A549 treated with ZK216348 at 1 μM for 4 hours (cell line): ENCODE data around the gene FAM131B. TPM values are rescaled to one million over a fixed set of nuclear protein-coding genes. Genes with fewer than 3 reads are reported as not detected.

ENCODE experiments used
- total RNA-seq: library from RNA; stranded (reverse); fragments of 200-300 nt; extraction: Qiagen RNA extraction; gene quantifications from 5 replicates; pipeline ENCODE4 v1.2.3, GENCODE V29; 2022; ENCODE audit warnings: low read depth

Gene FAM131B
- total RNA-seq: 0.20 to 0.62 TPM (median 0.46 TPM) in 5 replicates

DNA sequence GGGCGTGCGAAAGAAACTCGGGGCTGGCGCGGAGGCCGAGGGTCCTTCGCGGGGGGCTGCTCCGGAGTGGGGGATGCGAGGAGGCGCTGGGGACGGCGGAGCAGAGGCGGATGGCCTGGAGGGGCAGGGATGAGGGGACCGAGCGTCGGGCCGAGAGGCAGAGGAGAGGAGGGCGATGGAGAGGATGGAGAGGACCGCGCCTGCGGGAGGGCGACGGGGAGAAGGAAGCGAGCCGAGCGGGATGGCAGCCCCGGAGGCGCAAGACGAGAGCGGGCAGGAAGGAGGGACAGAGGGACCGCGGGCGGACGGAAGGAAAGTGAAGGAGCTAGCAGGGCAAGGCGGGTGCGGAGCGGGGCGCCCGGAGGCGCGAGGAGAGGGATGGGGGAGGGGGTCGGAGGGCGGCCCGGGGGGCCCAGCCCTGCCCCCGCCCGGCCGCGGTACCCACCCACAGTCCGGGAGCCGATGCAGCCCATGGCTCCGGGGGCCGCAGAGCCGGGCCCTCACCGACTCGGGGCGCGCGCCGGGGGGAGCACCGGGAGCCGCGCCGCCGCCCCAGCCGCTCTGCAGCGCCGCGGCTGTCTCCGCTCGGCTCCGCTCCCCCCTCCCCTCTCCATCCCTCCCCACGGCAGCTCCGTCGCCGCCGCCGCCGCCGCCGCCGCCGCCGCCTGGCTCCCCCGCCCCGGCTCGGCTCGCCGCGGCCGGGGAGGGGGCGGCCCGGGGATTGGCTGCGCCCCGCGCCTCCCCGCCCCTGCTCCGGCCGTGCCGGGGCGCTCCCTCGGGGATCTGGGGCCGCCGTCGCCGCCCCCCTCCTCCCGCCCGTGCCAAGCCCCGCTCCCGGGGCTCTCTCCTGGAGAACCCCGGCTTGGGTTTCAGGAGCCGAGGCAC, at the start of gene FAM131B:
FAM131B (minus strand) TSS at position 583 of the 885 bp plus-strand sequence; CDS start at position 473, 110 bp downstream.

DNA sequence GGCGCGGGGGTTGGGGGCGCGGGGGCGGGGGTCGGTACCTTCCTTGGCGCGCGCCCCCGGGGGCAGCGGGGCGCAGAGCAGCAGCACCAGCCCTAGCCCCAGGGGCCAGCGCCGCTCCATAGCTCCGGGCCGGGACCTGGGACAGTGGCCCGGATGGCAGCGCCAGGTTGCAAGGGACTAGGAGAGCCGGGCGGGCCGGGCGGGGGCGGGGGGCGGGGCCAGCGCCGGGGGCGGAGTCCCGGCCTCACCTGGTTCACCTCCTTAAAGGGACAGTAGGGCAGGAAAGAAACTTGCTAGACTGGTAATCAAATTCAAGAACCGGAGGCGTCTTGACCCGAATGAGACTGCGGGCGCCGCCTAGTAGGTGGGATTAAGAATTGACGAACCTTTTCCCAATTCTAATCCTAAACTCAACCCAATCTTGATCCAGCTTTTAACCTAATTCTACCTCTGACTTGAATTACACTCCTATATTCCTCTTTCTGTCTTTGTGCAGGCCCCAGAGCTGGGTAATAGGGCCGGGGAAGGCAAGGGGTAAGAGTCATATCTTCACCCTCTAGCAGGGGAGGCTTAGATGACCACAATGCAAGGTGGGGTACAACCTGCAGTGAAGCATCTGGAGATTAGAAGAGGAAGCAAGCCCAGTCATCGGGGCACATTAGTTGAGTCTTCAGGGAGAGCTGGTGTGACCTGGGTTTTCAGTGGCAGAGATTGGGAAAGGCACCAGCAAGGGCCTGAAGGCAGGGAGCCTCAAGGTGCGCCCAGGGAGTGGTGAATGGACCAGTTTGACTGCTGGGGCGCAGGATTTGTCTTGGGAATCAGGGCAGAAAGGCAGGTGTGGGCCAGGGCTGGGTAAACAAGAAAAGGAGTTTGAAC, 46.4 kb upstream of the FAM131B start, which contains the start of gene EPHA1:
EPHA1 (minus strand) TSS at position 171 of the 876 bp plus-strand sequence; CDS start at position 120, 51 bp downstream.

DNA sequence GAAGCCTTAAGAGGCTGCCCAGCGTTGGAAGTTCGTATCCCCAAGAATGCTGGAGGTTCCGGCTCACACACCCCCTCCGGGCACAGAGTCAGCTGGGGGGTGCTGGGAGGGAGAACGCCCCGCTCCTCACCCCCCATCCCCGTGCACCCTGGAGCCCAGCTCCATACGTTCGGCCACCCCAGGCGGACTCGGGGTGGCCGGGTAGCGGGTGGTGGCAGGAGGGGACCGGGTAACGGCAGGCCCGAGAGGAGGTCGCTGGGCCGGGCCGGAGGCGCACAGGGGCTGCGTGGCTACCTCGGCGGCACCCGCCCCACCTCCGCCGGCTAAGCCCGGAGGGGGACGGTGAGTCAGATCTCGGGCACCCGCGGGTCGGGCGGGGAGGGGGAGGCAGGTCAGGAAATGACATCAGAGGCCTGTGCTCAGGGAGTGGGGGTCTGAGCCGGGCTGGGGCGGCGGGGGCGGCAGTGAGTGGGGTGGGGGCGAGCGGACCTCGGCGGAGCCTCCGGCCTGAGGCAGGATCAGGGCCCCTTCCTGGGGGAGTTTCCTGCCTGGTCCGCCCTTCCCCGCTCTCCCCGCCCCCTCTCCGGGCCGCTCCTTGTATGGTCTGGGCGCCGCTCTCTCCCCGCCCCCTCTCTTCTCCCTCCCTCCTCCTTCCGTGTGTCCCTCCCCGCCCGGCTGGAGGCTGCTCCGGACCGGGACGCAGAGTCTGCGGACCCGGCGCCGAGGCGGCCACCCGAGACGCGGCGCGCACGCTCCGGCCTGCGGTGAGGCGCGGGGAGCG, 18.3 kb upstream of the FAM131B start, which contains the start of gene ZYX:
ZYX (plus strand) TSS at position 700 of the 781 bp plus-strand sequence. CDS start 227 bp downstream, outside the sequence.

DNA sequence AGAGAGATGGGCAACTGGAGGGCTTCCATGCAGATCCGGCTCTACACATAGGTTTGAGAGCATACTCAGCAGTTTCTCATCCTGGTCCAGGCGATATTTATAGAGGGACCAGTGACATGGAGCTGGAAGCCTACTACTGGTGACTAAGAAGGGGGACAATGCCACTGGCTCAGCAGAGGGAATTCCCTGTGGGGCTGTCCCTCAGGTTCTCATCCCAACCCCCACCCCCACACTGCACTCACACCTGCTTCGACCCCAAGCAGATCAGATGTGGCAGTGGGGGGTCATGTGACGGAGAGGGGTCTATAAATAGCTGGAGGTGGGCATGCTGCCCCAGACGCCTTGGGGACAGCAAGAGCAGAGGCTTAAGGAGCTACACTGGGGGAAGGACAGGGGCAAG, 46.7 kb downstream of the FAM131B start, which contains the start of gene CLCN1:
CLCN1 (plus strand) TSS at position 336 of the 400 bp plus-strand sequence. CDS start 102 bp downstream, outside the sequence.

Other genes with a start within 250 kb of the FAM131B start
- gene PIP, start 230.6 kb downstream of the FAM131B start, total RNA-seq: 0.51 to 0.75 TPM (median 0.71 TPM) in 3 of 5 replicates, not detected in the others
- not detected in 5 replicates for gene TAS2R39, start 179.3 kb downstream of the FAM131B start, total RNA-seq
- not detected in 5 replicates for gene TAS2R40, start 140.7 kb downstream of the FAM131B start, total RNA-seq
- gene GSTK1, start 99.3 kb downstream of the FAM131B start, total RNA-seq: 103 to 121 TPM (median 114 TPM) in 5 replicates
- 0.48 to 1.5 TPM (median 1.0 TPM) in 5 replicates for gene TMEM139, start 77.8 kb downstream of the FAM131B start, total RNA-seq
- gene CASP2, start 74.4 kb downstream of the FAM131B start, total RNA-seq: 17.2 to 22.5 TPM (median 19.8 TPM) in 5 replicates
- gene CLCN1, start 46.6 kb downstream of the FAM131B start, total RNA-seq: 0.06 to 0.08 TPM in 2 of 5 replicates, not detected in the others
- gene ZYX, start 18.6 kb upstream of the FAM131B start, total RNA-seq: 131 to 203 TPM (median 178 TPM) in 5 replicates
- gene EPHA1, start 46.1 kb upstream of the FAM131B start, total RNA-seq: 0.29 TPM in 1 of 5 replicates, not detected in the others
- not detected in 5 replicates for gene TAS2R60, start 80.7 kb upstream of the FAM131B start, total RNA-seq
- not detected in 5 replicates for gene TAS2R41, start 115.2 kb upstream of the FAM131B start, total RNA-seq
- not detected in 5 replicates for gene CTAGE15, start 209.1 kb upstream of the FAM131B start, total RNA-seq